Measurements from ENCODE around the gene TEX13D.

The TEX13D gene

GRCh38 chrX:124348885-124349453, 16.5 kb downstream of the TEX13D start:
- no peak for DNase-seq

- no peak for DNase-seq
Observed at GRCh38 chrX:124354648-124355047, 22.2 kb downstream of the TEX13D start.

- no peak for DNase-seq
Observed at GRCh38 chrX:124358800-124359383, 26.4 kb downstream of the TEX13D start.

GRCh38 chrX:124362072-124362471, 29.6 kb downstream of the TEX13D start:
- no peak for DNase-seq

GRCh38 chrX:124362761-124363160, 30.3 kb downstream of the TEX13D start:
- no peak for DNase-seq

- DNase-seq: no peak
Observed at GRCh38 chrX:124369722-124370121, 37.3 kb downstream of the TEX13D start.

- DNase-seq: no peak
Observed at GRCh38 chrX:124373348-124373747, 40.9 kb downstream of the TEX13D start.

- no peak for DNase-seq
Observed at GRCh38 chrX:124378643-124379042, 46.2 kb downstream of the TEX13D start.

DNA sequence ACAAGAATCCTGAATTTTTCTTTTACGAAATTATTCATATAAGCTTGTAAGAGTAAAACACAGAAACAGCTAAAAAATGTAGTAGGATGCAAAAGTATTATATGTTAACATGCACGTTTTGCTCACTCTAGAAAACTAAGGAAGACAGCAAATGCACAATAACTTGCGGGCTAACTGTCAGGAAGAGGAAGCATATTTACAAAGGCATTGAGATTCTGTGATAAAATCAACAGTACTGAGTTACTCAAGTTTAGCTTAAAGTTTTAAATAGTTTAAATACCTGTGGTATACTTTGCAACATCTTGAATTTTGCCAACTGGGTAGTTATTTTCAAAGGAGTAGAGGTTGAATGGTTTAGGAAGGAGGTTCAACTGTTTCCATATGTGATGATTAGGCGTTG, 50.9 kb downstream of the TEX13D start:
- no peak for DNase-seq

- no peak for DNase-seq
Observed at GRCh38 chrX:124386401-124386800, 53.9 kb downstream of the TEX13D start.
